BE2C (cell line): ENCODE data around the gene MBD6.
"Not testable (repeated sequence)": the region's sequence is repeated elsewhere in the genome, so short reads cannot be mapped to it uniquely, and the experiment has no call there.

Source experiments
- DNase-seq: peaks from one replicate; pipeline ENCODE4 v3.0.0-alpha.2; 2020
- H3K27me3 ChIP-seq: fragments of 250-450 bp; sonication (Bioruptor Pico); 2 replicates; pipeline ENCODE4 v1.5.1; 2020; ENCODE audit warnings: mild to moderate bottlenecking
- H3K36me3 ChIP-seq: fragments of 250-450 bp; sonication (Bioruptor Pico); 2 replicates; pipeline ENCODE4 v1.5.1; 2020; ENCODE audit warnings: mild to moderate bottlenecking
- H3K4me1 ChIP-seq: fragments of 250-450 bp; sonication (Bioruptor Pico); 2 replicates; pipeline ENCODE4 v1.5.1; 2020
- H3K4me3 ChIP-seq: 2 replicates; pipeline ENCODE4 v1.5.1; 2011; ENCODE audit warnings: low read depth, low read length
- H3K9me3 ChIP-seq: fragments of 250-450 bp; sonication (Bioruptor Pico); 2 replicates; pipeline ENCODE4 v1.5.1; 2020
- CTCF ChIP-seq: IDR thresholded peaks from 2 replicates; pipeline ENCODE4 v1.5.1; 2012; ENCODE audit warnings: mild to moderate bottlenecking, low read depth, low read length

Gene MBD6

GRCh38 chr12:57558864-57559263, 36.2 kb downstream of the MBD6 start:
- Histone ChIP-seq H3K4me3 (no peak overlapping the region), H3K27me3 (no peaks in the 10 kb centered on the region), H3K4me1 (peaks cover 3% of the 10 kb centered on the region), H3K36me3 (no peaks in the 10 kb centered on the region), H3K9me3 (no peaks in the 10 kb centered on the region)
- DNase-seq: no peak
- no peak for TF ChIP-seq CTCF

GRCh38 chr12:57560516-57560915, 37.9 kb downstream of the MBD6 start:
- Histone ChIP-seq H3K4me3 (no peak overlapping the region), H3K4me1 (no peaks in the 10 kb centered on the region; the same call in 1 of the 2 replicates), H3K36me3 (peaks cover 3% of the 10 kb centered on the region), H3K9me3 (no peaks in the 10 kb centered on the region), H3K27me3 (no peaks in the 10 kb centered on the region)
- TF ChIP-seq CTCF: no peak
- DNase-seq: no peak

- H3K36me3 ChIP-seq, H3K9me3 ChIP-seq, H3K4me1 ChIP-seq, H3K27me3 ChIP-seq, DNase-seq, H3K4me3 ChIP-seq: not testable (repeated sequence)
Measured at GRCh38 chr12:57561117-57561516, 38.5 kb downstream of the MBD6 start.

- no peaks in the 10 kb centered on the region for H3K4me1 ChIP-seq
- no peak for TF ChIP-seq CTCF
- peaks cover 3% of the 10 kb centered on the region for H3K36me3 ChIP-seq
- no peaks in the 10 kb centered on the region for H3K27me3 ChIP-seq
- no peak overlapping the region for H3K4me3 ChIP-seq
- H3K9me3 ChIP-seq: no peaks in the 10 kb centered on the region
- no peak for DNase-seq
Measured at GRCh38 chr12:57563358-57563757, 40.7 kb downstream of the MBD6 start.

GRCh38 chr12:57564178-57564740, 41.6 kb downstream of the MBD6 start:
- H3K9me3 ChIP-seq: no peaks in the 10 kb centered on the region
- no peak for TF ChIP-seq CTCF
- no peak for DNase-seq
- H3K4me3 ChIP-seq: no peak overlapping the region
- peaks cover 5% of the 10 kb centered on the region for H3K36me3 ChIP-seq
- H3K27me3 ChIP-seq: no peaks in the 10 kb centered on the region
- no peaks in the 10 kb centered on the region for H3K4me1 ChIP-seq

GRCh38 chr12:57568838-57569237, 46.2 kb downstream of the MBD6 start:
- no peak for DNase-seq
- Histone ChIP-seq H3K36me3 (peaks cover 26% of the 10 kb centered on the region), H3K4me1 (no peaks in the 10 kb centered on the region), H3K27me3 (no peaks in the 10 kb centered on the region), H3K4me3 (no peak overlapping the region), H3K9me3 (no peaks in the 10 kb centered on the region)
- no peak for TF ChIP-seq CTCF

GRCh38 chr12:57569858-57570257, 47.2 kb downstream of the MBD6 start:
- DNase-seq: no peak

GRCh38 chr12:57570438-57570837, 47.8 kb downstream of the MBD6 start:
- not testable (repeated sequence) for DNase-seq, H3K4me1 ChIP-seq, H3K4me3 ChIP-seq, H3K27me3 ChIP-seq, H3K9me3 ChIP-seq
- H3K36me3 ChIP-seq: peaks cover 23% of the 10 kb centered on the region

More at GRCh38 chr12:57569858-57570257, 47.2 kb downstream of the MBD6 start:
- Histone ChIP-seq H3K9me3 (no peaks in the 10 kb centered on the region), H3K27me3 (no peaks in the 10 kb centered on the region), H3K4me1 (no peaks in the 10 kb centered on the region), H3K4me3 (no peak overlapping the region), H3K36me3 (peaks cover 23% of the 10 kb centered on the region)
- TF ChIP-seq CTCF: no peak
